ENCODE measurements around the gene RYR3. TPM values are rescaled to one million over a fixed set of nuclear protein-coding genes. Genes with fewer than 3 reads are reported as not detected.

The RYR3 gene
- total RNA-seq, 1 donor from 2014 or later: 7.4 TPM

- no peak for TF ChIP-seq CTCF (IDR thresholded peaks at IDR 0.05; ENCODE audit: partially characterized antibody, unreplicated experiment)
- H3K27ac Mint-ChIP-seq (ENCODE audit: unreplicated experiment): peak overlapping the region; percentile 1
- peaks cover 2% of the 10 kb centered on the region for H3K27me3 Mint-ChIP-seq (ENCODE audit: unreplicated experiment)
- H3K4me1 Mint-ChIP-seq (ENCODE audit: low read depth, unreplicated experiment): no peaks in the 10 kb centered on the region
- no peak for DNase-seq
- H3K36me3 Mint-ChIP-seq (ENCODE audit: unreplicated experiment): no peaks in the 10 kb centered on the region
- H3K4me3 Mint-ChIP-seq (ENCODE audit: unreplicated experiment): no peak overlapping the region
- H3K9me3 Mint-ChIP-seq (ENCODE audit: unreplicated experiment): peaks cover 2% of the 10 kb centered on the region
Observed at GRCh38 chr15:33823119-33823518, 512.4 kb downstream of the RYR3 start.

DNA sequence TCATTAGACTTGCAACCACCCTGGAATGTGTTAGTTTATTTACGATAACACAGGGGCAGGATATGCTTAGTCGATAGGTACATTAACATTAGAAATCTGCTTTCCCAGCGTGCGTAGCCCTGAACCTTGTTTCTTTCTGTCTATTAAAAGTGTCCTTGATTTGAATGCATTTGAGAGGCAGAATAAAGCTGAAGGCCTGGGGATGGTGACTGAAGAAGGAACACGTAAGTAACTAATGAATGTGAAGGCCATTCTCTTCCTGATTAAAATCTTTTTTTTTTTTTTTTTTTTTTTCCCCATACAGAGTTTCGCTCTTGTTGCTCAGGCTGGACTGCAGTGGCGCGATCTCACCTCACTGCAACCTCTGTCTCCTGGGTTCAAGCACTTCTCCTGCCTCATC lies 514.7 kb downstream of the RYR3 start:
- peaks cover 2% of the 10 kb centered on the region for H3K9me3 Mint-ChIP-seq (ENCODE audit: unreplicated experiment)
- H3K4me3 Mint-ChIP-seq (ENCODE audit: unreplicated experiment): no peak overlapping the region
- no peaks in the 10 kb centered on the region for H3K27me3 Mint-ChIP-seq (ENCODE audit: unreplicated experiment)
- no peak for TF ChIP-seq CTCF (IDR thresholded peaks at IDR 0.05; ENCODE audit: partially characterized antibody, unreplicated experiment)
- H3K36me3 Mint-ChIP-seq (ENCODE audit: unreplicated experiment): no peaks in the 10 kb centered on the region
- no peaks in the 10 kb centered on the region for H3K4me1 Mint-ChIP-seq (ENCODE audit: low read depth, unreplicated experiment)
- H3K27ac Mint-ChIP-seq (ENCODE audit: unreplicated experiment): no peak overlapping the region
- DNase-seq: no peak

DNA sequence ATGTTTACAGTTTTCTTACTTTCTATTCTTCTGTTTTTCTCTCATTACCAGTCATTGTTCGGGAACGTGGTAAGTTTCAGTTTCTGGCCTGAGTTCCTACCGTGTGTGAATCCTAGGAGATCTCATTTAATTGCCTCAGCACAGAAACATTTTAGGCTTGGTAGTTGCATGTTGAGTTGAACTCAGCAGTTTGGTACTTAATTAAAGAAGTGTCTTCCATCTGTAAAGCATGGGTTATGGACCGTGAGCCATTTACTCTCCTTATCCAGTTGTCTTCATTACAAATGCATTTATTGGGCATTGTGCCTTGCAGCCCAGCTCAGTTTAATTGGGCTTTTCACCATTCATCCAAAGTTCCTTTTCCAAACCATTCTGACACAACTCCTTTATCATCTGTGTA lies 515.4 kb downstream of the RYR3 start:
- Mint-ChIP-seq H3K4me3 (ENCODE audit: unreplicated experiment) (no peak overlapping the region), H3K4me1 (ENCODE audit: low read depth, unreplicated experiment) (no peaks in the 10 kb centered on the region), H3K27ac (ENCODE audit: unreplicated experiment) (no peak overlapping the region), H3K9me3 (ENCODE audit: unreplicated experiment) (peaks cover 2% of the 10 kb centered on the region), H3K27me3 (ENCODE audit: unreplicated experiment) (no peaks in the 10 kb centered on the region), H3K36me3 (ENCODE audit: unreplicated experiment) (no peaks in the 10 kb centered on the region)
- DNase-seq: no peak
- TF ChIP-seq CTCF (IDR thresholded peaks at IDR 0.05; ENCODE audit: partially characterized antibody, unreplicated experiment): no peak

DNA sequence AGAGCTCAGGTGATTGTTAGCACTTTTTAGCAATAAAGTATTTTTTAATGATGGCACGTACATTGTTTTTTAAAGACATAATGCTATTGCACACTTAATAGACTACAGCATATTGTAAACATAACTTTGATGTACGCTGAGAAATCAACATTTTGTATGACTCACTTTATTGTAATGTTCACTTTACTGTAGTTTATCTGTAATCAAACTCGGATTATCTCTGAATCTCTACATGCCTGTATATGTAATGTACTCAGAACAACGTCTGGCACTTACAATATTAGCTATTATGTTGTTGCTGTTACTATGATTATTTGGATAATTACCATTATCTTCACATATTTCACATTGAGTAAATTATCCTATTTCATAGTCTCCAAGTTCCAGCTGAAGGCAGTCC lies 519.6 kb downstream of the RYR3 start:
- no peak for TF ChIP-seq CTCF (IDR thresholded peaks at IDR 0.05; ENCODE audit: partially characterized antibody, unreplicated experiment)
- H3K27ac Mint-ChIP-seq (ENCODE audit: unreplicated experiment): no peak overlapping the region
- no peak overlapping the region for H3K4me3 Mint-ChIP-seq (ENCODE audit: unreplicated experiment)
- H3K36me3 Mint-ChIP-seq (ENCODE audit: unreplicated experiment): no peaks in the 10 kb centered on the region
- no peak for DNase-seq
- H3K4me1 Mint-ChIP-seq (ENCODE audit: low read depth, unreplicated experiment): no peaks in the 10 kb centered on the region
- peaks cover 1% of the 10 kb centered on the region for H3K27me3 Mint-ChIP-seq (ENCODE audit: unreplicated experiment)
- H3K9me3 Mint-ChIP-seq (ENCODE audit: unreplicated experiment): peaks cover 2% of the 10 kb centered on the region

GRCh38 chr15:33831646-33832045 lies 520.9 kb downstream of the RYR3 start:
- H3K4me3 Mint-ChIP-seq (ENCODE audit: unreplicated experiment): no peak overlapping the region
- H3K27ac Mint-ChIP-seq (ENCODE audit: unreplicated experiment): no peak overlapping the region
- H3K4me1 Mint-ChIP-seq (ENCODE audit: low read depth, unreplicated experiment): no peaks in the 10 kb centered on the region
- no peak for TF ChIP-seq CTCF (IDR thresholded peaks at IDR 0.05; ENCODE audit: partially characterized antibody, unreplicated experiment)
- no peak for DNase-seq
- H3K9me3 Mint-ChIP-seq (ENCODE audit: unreplicated experiment): peaks cover 2% of the 10 kb centered on the region
- H3K27me3 Mint-ChIP-seq (ENCODE audit: unreplicated experiment): peaks cover 1% of the 10 kb centered on the region
- no peaks in the 10 kb centered on the region for H3K36me3 Mint-ChIP-seq (ENCODE audit: unreplicated experiment)
